ENCODE results near the gene CT45A8.
"Not testable (repeated sequence)": the region's sequence is repeated elsewhere in the genome, so short reads cannot be mapped to it uniquely, and the experiment has no call there.

DNA sequence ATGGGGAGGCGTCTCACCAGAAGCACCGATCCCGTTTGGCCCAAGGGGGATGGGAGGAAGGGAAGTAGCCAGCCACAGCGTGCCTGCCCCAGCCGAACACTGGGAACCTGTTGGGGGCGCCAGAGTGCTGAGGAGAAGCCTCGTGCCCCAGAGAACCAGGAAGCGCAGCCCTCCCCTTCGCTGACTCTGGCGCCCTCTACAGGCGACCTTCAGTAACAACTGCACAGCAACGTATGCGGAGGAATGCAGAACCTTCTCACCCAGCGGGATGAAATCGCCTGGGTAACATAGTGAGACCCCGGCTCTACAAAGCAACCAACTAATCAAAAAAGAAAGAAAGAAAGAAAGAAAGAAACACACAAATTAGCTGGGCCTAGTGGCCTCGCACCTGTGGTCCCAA lies at the start of gene CT45A8:
- not testable (repeated sequence) for TF ChIP-seq GATA2, GATA3 (IDR thresholded peaks at IDR 0.05; ENCODE audit: low read depth, low read length)

Measured in SH-SY5Y (cell line).